ENCODE measurements around the gene LILRA5. TPM values are rescaled to one million over a fixed set of nuclear protein-coding genes. Genes with fewer than 3 reads are reported as not detected.
"Not testable (repeated sequence)": the region's sequence is repeated elsewhere in the genome, so short reads cannot be mapped to it uniquely, and the experiment has no call there.

Gene LILRA5
- total RNA-seq, 1 donor from 2014 or later, result not detected

DNA sequence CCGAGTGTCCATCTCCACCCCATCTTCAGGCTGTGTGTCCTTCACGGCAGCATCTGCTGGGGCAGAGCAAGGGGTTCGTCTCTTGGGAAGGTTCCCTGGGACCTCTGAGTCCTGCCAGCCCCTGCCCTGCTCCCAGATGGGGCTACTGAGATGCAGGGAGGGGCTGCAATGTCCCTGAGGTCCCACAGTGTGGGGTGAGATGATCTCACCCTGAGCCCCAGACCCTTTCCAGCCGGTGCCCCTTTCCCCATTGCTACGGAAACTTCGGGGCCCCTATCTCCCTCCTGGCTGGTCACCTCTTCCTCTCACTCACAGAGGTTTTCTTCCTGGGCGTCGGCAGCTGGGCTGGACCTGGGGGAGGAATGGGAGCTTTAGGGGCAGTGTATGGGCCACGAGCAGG, 37.0 kb downstream of the LILRA5 start:
- H3K4me2 ChIP-seq (ENCODE audit: low read length), result no peak overlapping the region
- no peak overlapping the region for H3K4me3 ChIP-seq (ENCODE audit: insufficient read depth, low read depth, low read length)
- H3K36me3 ChIP-seq (ENCODE audit: insufficient read depth, low read length), result no peaks in the 10 kb centered on the region
- peaks cover 51% of the 10 kb centered on the region for H3K27me3 Mint-ChIP-seq (ENCODE audit: low read depth, unreplicated experiment)
- no peak overlapping the region for H3K27ac Mint-ChIP-seq (ENCODE audit: unreplicated experiment)
- no peaks in the 10 kb centered on the region for H3K4me1 Mint-ChIP-seq (ENCODE audit: low read depth, unreplicated experiment)
- no peaks in the 10 kb centered on the region for H3K4me1 ChIP-seq (ENCODE audit: insufficient read depth, low read length)
- no peaks in the 10 kb centered on the region for H3K79me2 ChIP-seq (ENCODE audit: insufficient read depth, low read length)
- H3K9ac ChIP-seq (ENCODE audit: low read length), result no peak overlapping the region
- no peak overlapping the region for H3K27ac ChIP-seq (ENCODE audit: low read depth, low read length)
- no peak for DNase-seq (ENCODE audit: low read depth)
- no peak for TF ChIP-seq EZH2 (IDR thresholded peaks at IDR 0.05; ENCODE audit: insufficient read depth, low read length)
- TF ChIP-seq, protein P1, sequence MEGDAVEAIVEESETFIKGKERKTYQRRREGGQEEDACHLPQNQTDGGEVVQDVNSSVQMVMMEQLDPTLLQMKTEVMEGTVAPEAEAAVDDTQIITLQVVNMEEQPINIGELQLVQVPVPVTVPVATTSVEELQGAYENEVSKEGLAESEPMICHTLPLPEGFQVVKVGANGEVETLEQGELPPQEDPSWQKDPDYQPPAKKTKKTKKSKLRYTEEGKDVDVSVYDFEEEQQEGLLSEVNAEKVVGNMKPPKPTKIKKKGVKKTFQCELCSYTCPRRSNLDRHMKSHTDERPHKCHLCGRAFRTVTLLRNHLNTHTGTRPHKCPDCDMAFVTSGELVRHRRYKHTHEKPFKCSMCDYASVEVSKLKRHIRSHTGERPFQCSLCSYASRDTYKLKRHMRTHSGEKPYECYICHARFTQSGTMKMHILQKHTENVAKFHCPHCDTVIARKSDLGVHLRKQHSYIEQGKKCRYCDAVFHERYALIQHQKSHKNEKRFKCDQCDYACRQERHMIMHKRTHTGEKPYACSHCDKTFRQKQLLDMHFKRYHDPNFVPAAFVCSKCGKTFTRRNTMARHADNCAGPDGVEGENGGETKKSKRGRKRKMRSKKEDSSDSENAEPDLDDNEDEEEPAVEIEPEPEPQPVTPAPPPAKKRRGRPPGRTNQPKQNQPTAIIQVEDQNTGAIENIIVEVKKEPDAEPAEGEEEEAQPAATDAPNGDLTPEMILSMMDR (IDR thresholded peaks at IDR 0.05; ENCODE audit: insufficient read depth, low read depth, low read length), result no peak
- no peaks in the 10 kb centered on the region for H3K9me3 Mint-ChIP-seq (ENCODE audit: unreplicated experiment)
- H3K9me3 ChIP-seq (ENCODE audit: insufficient read depth, low read depth, low read length), result no peaks in the 10 kb centered on the region
- H3K36me3 Mint-ChIP-seq (ENCODE audit: low read depth, unreplicated experiment), result no peaks in the 10 kb centered on the region
- no peaks in the 10 kb centered on the region for H4K20me1 ChIP-seq (ENCODE audit: insufficient read depth, low read length)
- H3K4me3 Mint-ChIP-seq (ENCODE audit: unreplicated experiment), result no peak overlapping the region
- no peak overlapping the region for H2AFZ ChIP-seq (ENCODE audit: low read depth, low read length)
- no peaks in the 10 kb centered on the region for H3K27me3 ChIP-seq (ENCODE audit: insufficient read depth, low read length)
- no peak for FAIRE-seq

DNA sequence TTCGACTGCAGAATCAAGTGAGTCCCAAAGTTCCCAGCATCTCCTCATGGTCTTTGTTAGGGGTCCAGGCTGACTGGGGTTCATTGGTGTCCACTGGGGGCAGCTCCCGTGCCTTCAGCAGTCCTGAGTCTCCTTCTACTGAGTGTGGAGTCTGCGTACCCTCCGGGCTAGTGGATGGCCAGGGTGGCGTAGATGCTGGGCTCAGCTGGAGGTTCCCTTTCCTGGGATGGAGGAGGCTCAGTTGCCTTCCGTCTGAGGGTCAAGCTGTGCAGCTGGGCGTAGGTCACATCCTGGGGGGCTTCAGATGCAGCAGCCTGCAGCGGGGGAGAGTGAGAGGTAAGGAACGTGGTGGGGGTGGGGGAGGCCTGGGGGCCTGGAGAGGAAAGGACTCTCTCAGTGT, 38.5 kb downstream of the LILRA5 start:
- H3K4me3 ChIP-seq (ENCODE audit: insufficient read depth, low read depth, low read length); H3K27ac ChIP-seq (ENCODE audit: low read depth, low read length); H2AFZ ChIP-seq (ENCODE audit: low read depth, low read length); H3K9me3 Mint-ChIP-seq (ENCODE audit: unreplicated experiment); H3K4me1 Mint-ChIP-seq (ENCODE audit: low read depth, unreplicated experiment); H3K27ac Mint-ChIP-seq (ENCODE audit: unreplicated experiment); H3K4me2 ChIP-seq (ENCODE audit: low read length); H3K79me2 ChIP-seq (ENCODE audit: insufficient read depth, low read length); H3K36me3 Mint-ChIP-seq (ENCODE audit: low read depth, unreplicated experiment); DNase-seq (ENCODE audit: low read depth); H3K4me1 ChIP-seq (ENCODE audit: insufficient read depth, low read length); H3K27me3 ChIP-seq (ENCODE audit: insufficient read depth, low read length); H3K36me3 ChIP-seq (ENCODE audit: insufficient read depth, low read length); H3K9me3 ChIP-seq (ENCODE audit: insufficient read depth, low read depth, low read length); H4K20me1 ChIP-seq (ENCODE audit: insufficient read depth, low read length); FAIRE-seq; H3K4me3 Mint-ChIP-seq (ENCODE audit: unreplicated experiment); H3K9ac ChIP-seq (ENCODE audit: low read length): not testable (repeated sequence)
- peaks cover 45% of the 10 kb centered on the region for H3K27me3 Mint-ChIP-seq (ENCODE audit: low read depth, unreplicated experiment)

DNA sequence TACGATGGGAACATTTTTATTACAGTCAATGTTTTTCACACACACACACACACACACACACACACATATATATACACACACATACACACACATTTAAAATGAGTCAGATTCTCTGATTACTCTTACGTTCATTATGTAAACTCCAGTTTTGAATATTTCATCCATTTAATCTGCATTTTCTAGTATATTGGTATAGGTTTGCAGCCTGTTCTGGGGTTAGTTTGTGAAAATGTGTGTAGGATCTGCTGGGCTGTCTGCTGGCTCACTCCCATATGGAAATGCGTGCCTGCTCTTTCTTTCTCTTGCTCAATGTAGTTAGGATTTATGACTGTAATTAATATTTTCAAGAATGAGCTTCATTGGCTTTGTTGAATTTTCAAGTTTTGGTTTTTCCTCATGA, 39.1 kb downstream of the LILRA5 start:
- H3K4me1 Mint-ChIP-seq (ENCODE audit: low read depth, unreplicated experiment), result no peaks in the 10 kb centered on the region
- H3K27ac Mint-ChIP-seq (ENCODE audit: unreplicated experiment), result no peak overlapping the region
- FAIRE-seq (no peak), DNase-seq (ENCODE audit: low read depth) (no peak)
- H3K9me3 ChIP-seq (ENCODE audit: insufficient read depth, low read depth, low read length), result no peaks in the 10 kb centered on the region
- no peak overlapping the region for H3K4me3 Mint-ChIP-seq (ENCODE audit: unreplicated experiment)
- no peak overlapping the region for H2AFZ ChIP-seq (ENCODE audit: low read depth, low read length)
- no peaks in the 10 kb centered on the region for H3K27me3 ChIP-seq (ENCODE audit: insufficient read depth, low read length)
- no peak overlapping the region for H3K4me3 ChIP-seq (ENCODE audit: insufficient read depth, low read depth, low read length)
- no peaks in the 10 kb centered on the region for H3K79me2 ChIP-seq (ENCODE audit: insufficient read depth, low read length)
- no peak for TF ChIP-seq EZH2 (IDR thresholded peaks at IDR 0.05; ENCODE audit: insufficient read depth, low read length)
- TF ChIP-seq, protein P1 (IDR thresholded peaks at IDR 0.05; ENCODE audit: insufficient read depth, low read depth, low read length), result no peak
- H3K9me3 Mint-ChIP-seq (ENCODE audit: unreplicated experiment), result peaks cover 3% of the 10 kb centered on the region
- no peak overlapping the region for H3K27ac ChIP-seq (ENCODE audit: low read depth, low read length)
- peaks cover 42% of the 10 kb centered on the region for H3K27me3 Mint-ChIP-seq (ENCODE audit: low read depth, unreplicated experiment)
- H3K9ac ChIP-seq (ENCODE audit: low read length), result no peak overlapping the region
- H4K20me1 ChIP-seq (ENCODE audit: insufficient read depth, low read length), result no peaks in the 10 kb centered on the region
- no peak overlapping the region for H3K4me2 ChIP-seq (ENCODE audit: low read length)
- H3K4me1 ChIP-seq (ENCODE audit: insufficient read depth, low read length), result no peaks in the 10 kb centered on the region
- no peaks in the 10 kb centered on the region for H3K36me3 Mint-ChIP-seq (ENCODE audit: low read depth, unreplicated experiment)
- no peaks in the 10 kb centered on the region for H3K36me3 ChIP-seq (ENCODE audit: insufficient read depth, low read length)

DNA sequence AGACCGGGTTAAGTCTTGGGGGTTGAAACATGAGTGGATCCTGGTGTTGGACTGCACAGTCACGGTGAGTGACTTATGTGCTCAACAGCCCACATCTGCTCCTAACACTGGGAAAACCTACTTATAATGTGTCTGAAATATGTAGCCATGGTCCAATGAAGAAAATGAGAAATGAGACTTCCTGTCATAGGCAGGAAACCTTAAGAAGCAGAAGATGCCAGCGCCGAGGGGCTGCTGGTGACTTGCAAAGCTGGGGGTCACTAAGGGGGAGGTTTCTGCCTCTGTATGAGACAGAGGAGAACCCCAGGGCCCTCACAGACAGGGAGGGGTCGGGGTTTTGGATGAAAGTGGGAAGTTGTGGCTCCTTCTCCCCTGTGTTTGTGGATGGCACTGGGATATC, 40.8 kb downstream of the LILRA5 start:
- peaks cover 48% of the 10 kb centered on the region for H3K27me3 Mint-ChIP-seq (ENCODE audit: low read depth, unreplicated experiment)
- not testable (repeated sequence) for H3K4me3 Mint-ChIP-seq (ENCODE audit: unreplicated experiment); H3K9me3 ChIP-seq (ENCODE audit: insufficient read depth, low read depth, low read length); H3K4me3 ChIP-seq (ENCODE audit: insufficient read depth, low read depth, low read length); H3K27ac Mint-ChIP-seq (ENCODE audit: unreplicated experiment); H4K20me1 ChIP-seq (ENCODE audit: insufficient read depth, low read length); H3K4me1 Mint-ChIP-seq (ENCODE audit: low read depth, unreplicated experiment); DNase-seq (ENCODE audit: low read depth); H3K27ac ChIP-seq (ENCODE audit: low read depth, low read length); H3K79me2 ChIP-seq (ENCODE audit: insufficient read depth, low read length); H2AFZ ChIP-seq (ENCODE audit: low read depth, low read length); H3K4me1 ChIP-seq (ENCODE audit: insufficient read depth, low read length); H3K9ac ChIP-seq (ENCODE audit: low read length); FAIRE-seq; H3K36me3 ChIP-seq (ENCODE audit: insufficient read depth, low read length); H3K9me3 Mint-ChIP-seq (ENCODE audit: unreplicated experiment); H3K36me3 Mint-ChIP-seq (ENCODE audit: low read depth, unreplicated experiment); H3K27me3 ChIP-seq (ENCODE audit: insufficient read depth, low read length); H3K4me2 ChIP-seq (ENCODE audit: low read length)

GRCh38 chr19:54271587-54271986, 41.4 kb downstream of the LILRA5 start:
- H3K9ac ChIP-seq (ENCODE audit: low read length); H3K27me3 ChIP-seq (ENCODE audit: insufficient read depth, low read length); H3K4me3 Mint-ChIP-seq (ENCODE audit: unreplicated experiment); H3K27ac ChIP-seq (ENCODE audit: low read depth, low read length); H3K4me1 ChIP-seq (ENCODE audit: insufficient read depth, low read length); DNase-seq (ENCODE audit: low read depth); H3K4me2 ChIP-seq (ENCODE audit: low read length); H3K36me3 Mint-ChIP-seq (ENCODE audit: low read depth, unreplicated experiment); H4K20me1 ChIP-seq (ENCODE audit: insufficient read depth, low read length); H3K9me3 ChIP-seq (ENCODE audit: insufficient read depth, low read depth, low read length); H3K79me2 ChIP-seq (ENCODE audit: insufficient read depth, low read length); H3K36me3 ChIP-seq (ENCODE audit: insufficient read depth, low read length); H3K4me3 ChIP-seq (ENCODE audit: insufficient read depth, low read depth, low read length); H3K4me1 Mint-ChIP-seq (ENCODE audit: low read depth, unreplicated experiment); H3K9me3 Mint-ChIP-seq (ENCODE audit: unreplicated experiment); H2AFZ ChIP-seq (ENCODE audit: low read depth, low read length); H3K27ac Mint-ChIP-seq (ENCODE audit: unreplicated experiment); FAIRE-seq: not testable (repeated sequence)
- H3K27me3 Mint-ChIP-seq (ENCODE audit: low read depth, unreplicated experiment), result peaks cover 44% of the 10 kb centered on the region
